Muscle of leg (tissue), 16 donors: ENCODE measurements around the gene RAB4B. TPM values are rescaled to one million over a fixed set of nuclear protein-coding genes. Genes with fewer than 3 reads are reported as not detected.
"Not testable (repeated sequence)": the region's sequence is repeated elsewhere in the genome, so short reads cannot be mapped to it uniquely, and the experiment has no call there.

Experiments used
- DNase-seq: peaks from one replicate; pipeline ENCODE4 v3.0.0; 2013
- H3K27ac ChIP-seq: one replicate; pipeline ENCODE4 v1.5.1; 2013; ENCODE audit warnings: mild to moderate bottlenecking, low read length, control low read depth
- H3K27me3 ChIP-seq: one replicate; pipeline ENCODE4 v1.6.1; 2013; ENCODE audit warnings: low read length; ENCODE audit not compliant: control insufficient read depth, insufficient read depth
- H3K36me3 ChIP-seq: one replicate; pipeline ENCODE4 v1.6.1; 2013; ENCODE audit warnings: low read length; ENCODE audit not compliant: control insufficient read depth, insufficient read depth
- H3K4me1 ChIP-seq: one replicate; pipeline ENCODE4 v1.6.1; 2013; ENCODE audit warnings: low read length; ENCODE audit not compliant: control insufficient read depth, insufficient read depth
- H3K4me3 ChIP-seq: one replicate; pipeline ENCODE4 v1.5.1; 2013; ENCODE audit warnings: low read length, control low read depth
- H3K9me3 ChIP-seq: replicated peaks from 2 replicates; pipeline ENCODE4 v1.6.1; 2013; ENCODE audit warnings: low read depth, low read length; ENCODE audit not compliant: control insufficient read depth
- WGBS: methylation state at CpG from one replicate; pipeline ENCODE4 v1.1.5; 2013; ENCODE audit warnings: missing lambda C conversion rate; ENCODE audit not compliant: insufficient coverage; 5-methylcytosine and 5-hydroxymethylcytosine counted together
- long read RNA-seq, 11 donors: transcript quantifications; one replicate each; lab custom pipeline, GENCODE V29; 2026
- polyA plus RNA-seq, 8 donors: library from polyadenylated mRNA; unstranded; fragments of 120-200 nt; gene quantifications; one replicate each; pipeline versions ENCODE4 v1.2.1 to v1.2.3, GENCODE V29; 2013; ENCODE audit warnings: inconsistent platforms in 1 of 8, low replicate concordance in 1 of 8; ENCODE audit not compliant: insufficient read length in 8 of 8, insufficient read depth in 1 of 8
- total RNA-seq: library from RNA; stranded (reverse); fragments of 120-200 nt; gene quantifications from one replicate; pipeline ENCODE4 v1.2.4, GENCODE V29; 2013

The RAB4B gene
- total RNA-seq (6.0 TPM), polyA plus RNA-seq (10 to 100 TPM in 3 of 8 donors, 1 to 10 TPM in 5; 7.2 to 11.0 (median 9.6) TPM)
- long read RNA-seq, donor 1, transcript RAB4B-201 (8 exons, 1,133 nt), result major isoform, 5 of 7 reads
- long read RNA-seq, donor 1, partial matches to known transcripts, result 0 of 7 reads
- long read RNA-seq, donor 1, other reads (novel, unspliced or antisense), result 0 of 7 reads
- long read RNA-seq, donor 2, result 0 reads
- long read RNA-seq, donor 3, transcript RAB4B-205 (3 exons, 1,728 nt), result major isoform, 7 of 12 reads
- long read RNA-seq, donor 3, transcript RAB4B-201 (8 exons, 1,133 nt), result minor isoform, 5 of 12 reads
- long read RNA-seq, donor 3, partial matches to known transcripts, result 0 of 12 reads
- long read RNA-seq, donor 3, other reads (novel, unspliced or antisense), result 0 of 12 reads
- long read RNA-seq, donor 4, transcript RAB4B-201 (8 exons, 1,133 nt), result major isoform, 5 of 6 reads
- long read RNA-seq, donor 4, partial matches to known transcripts, result 0 of 6 reads
- long read RNA-seq, donor 4, other reads (novel, unspliced or antisense), result 0 of 6 reads
- long read RNA-seq, donor 5, transcript RAB4B-201 (8 exons, 1,133 nt), result major isoform, 11 of 17 reads
- long read RNA-seq, donor 5, transcript RAB4B-205 (3 exons, 1,728 nt), result minor isoform, 6 of 17 reads
- long read RNA-seq, donor 5, partial matches to known transcripts, result 0 of 17 reads
- long read RNA-seq, donor 5, other reads (novel, unspliced or antisense), result 0 of 17 reads
- long read RNA-seq, donor 6, transcript RAB4B-205 (3 exons, 1,728 nt), result minor isoform, 6 of 14 reads
- long read RNA-seq, donor 6, transcript RAB4B-201 (8 exons, 1,133 nt), result major isoform, 8 of 14 reads
- long read RNA-seq, donor 6, partial matches to known transcripts, result 0 of 14 reads
- long read RNA-seq, donor 6, other reads (novel, unspliced or antisense), result 0 of 14 reads
- long read RNA-seq, donor 7, partial matches to known transcripts, result 0 of 6 reads
- long read RNA-seq, donor 7, other reads (novel, unspliced or antisense), result 0 of 6 reads
- long read RNA-seq, donor 8, result 0 reads
- long read RNA-seq, donor 9, partial matches to known transcripts, result 0 of 5 reads
- long read RNA-seq, donor 9, other reads (novel, unspliced or antisense), result 0 of 5 reads
- long read RNA-seq, donor 10, transcript RAB4B-201 (8 exons, 1,133 nt), result major isoform, 5 of 6 reads
- long read RNA-seq, donor 10, partial matches to known transcripts, result 0 of 6 reads
- long read RNA-seq, donor 10, other reads (novel, unspliced or antisense), result 0 of 6 reads
- long read RNA-seq, donor 11, partial matches to known transcripts, result 0 of 5 reads
- long read RNA-seq, donor 11, other reads (novel, unspliced or antisense), result 0 of 5 reads

- peak within 1 kb of the TSS; percentile 80 for H3K4me3 ChIP-seq
- peaks cover 15% of the 10 kb centered on the region for H3K4me1 ChIP-seq
- DNase-seq, result peak; percentile 100
- WGBS, result under 1% methylated on average over 54 of the region's 56 CpGs
- H3K9me3 ChIP-seq, result no peaks in the 10 kb centered on the region
- H3K36me3 ChIP-seq, result peaks cover 11% of the 10 kb centered on the region
- no peaks in the 10 kb centered on the region for H3K27me3 ChIP-seq
- H3K27ac ChIP-seq, result peak within 1 kb of the TSS; percentile 100
These were observed at the start of gene RAB4B for GRCh38 chr19:40777937-40778705. TSS of gene RAB4B (plus strand) at chr19:40778247. CDS start at chr19:40778376, 129 bp downstream.

- WGBS, result 87% methylated on average over 3 of the region's 5 CpGs
- H3K27me3 ChIP-seq, result not testable (repeated sequence)
These were observed 48.0 kb upstream of the RAB4B start for GRCh38 chr19:40730065-40730464.

GRCh38 chr19:40732304-40732703, 45.7 kb upstream of the RAB4B start:
- H3K27ac ChIP-seq, H3K9me3 ChIP-seq, H3K27me3 ChIP-seq, DNase-seq, H3K4me3 ChIP-seq, H3K4me1 ChIP-seq: not testable (repeated sequence)
- no CpG with 5 or more reads among the region's 16 CpGs for WGBS
- peaks cover 83% of the 10 kb centered on the region for H3K36me3 ChIP-seq

More at GRCh38 chr19:40730065-40730464, 48.0 kb upstream of the RAB4B start:
- not testable (repeated sequence) for H3K9me3 ChIP-seq, H3K4me1 ChIP-seq, DNase-seq, H3K27ac ChIP-seq, H3K4me3 ChIP-seq
- peaks cover 80% of the 10 kb centered on the region for H3K36me3 ChIP-seq

- H3K4me1 ChIP-seq, result no peaks in the 10 kb centered on the region
- H3K27me3 ChIP-seq, result no peaks in the 10 kb centered on the region
- H3K4me3 ChIP-seq, result no peak overlapping the region
- DNase-seq, result no peak
- no peaks in the 10 kb centered on the region for H3K9me3 ChIP-seq
- WGBS, result 93% methylated on average over 8 of the region's 13 CpGs
- H3K27ac ChIP-seq, result no peak overlapping the region
- H3K36me3 ChIP-seq, result peaks cover 82% of the 10 kb centered on the region
These were observed 44.9 kb upstream of the RAB4B start for GRCh38 chr19:40733149-40733548.

- H3K36me3 ChIP-seq, result peaks cover 86% of the 10 kb centered on the region
- peaks cover 2% of the 10 kb centered on the region for H3K4me1 ChIP-seq
- H3K27me3 ChIP-seq, result no peaks in the 10 kb centered on the region
- WGBS, result 90% methylated on average over 9 of the region's 11 CpGs
- H3K9me3 ChIP-seq, result no peaks in the 10 kb centered on the region
- DNase-seq, result no peak
- no peak overlapping the region for H3K27ac ChIP-seq
- H3K4me3 ChIP-seq, result no peak overlapping the region
These were observed 42.9 kb upstream of the RAB4B start for GRCh38 chr19:40735013-40735771.

GRCh38 chr19:40736661-40737060, 41.4 kb upstream of the RAB4B start:
- Histone ChIP-seq H3K27me3 (no peaks in the 10 kb centered on the region), H3K9me3 (no peaks in the 10 kb centered on the region), H3K27ac (no peak overlapping the region), H3K4me1 (peaks cover 10% of the 10 kb centered on the region), H3K36me3 (peaks cover 78% of the 10 kb centered on the region), H3K4me3 (no peak overlapping the region)
- DNase-seq, result no peak
- 72% methylated on average over 5 of the region's 9 CpGs for WGBS

GRCh38 chr19:40737102-40737644, 40.9 kb upstream of the RAB4B start:
- H3K4me3 ChIP-seq, result no peak overlapping the region
- 77% methylated on average over 4 of the region's 9 CpGs for WGBS
- H3K36me3 ChIP-seq, result peaks cover 76% of the 10 kb centered on the region
- H3K9me3 ChIP-seq, result no peaks in the 10 kb centered on the region
- no peak overlapping the region for H3K27ac ChIP-seq
- no peaks in the 10 kb centered on the region for H3K27me3 ChIP-seq
- peaks cover 10% of the 10 kb centered on the region for H3K4me1 ChIP-seq
- no peak for DNase-seq

- Histone ChIP-seq H3K4me1 (peaks cover 10% of the 10 kb centered on the region), H3K9me3 (no peaks in the 10 kb centered on the region), H3K27ac (no peak overlapping the region), H3K27me3 (no peaks in the 10 kb centered on the region), H3K4me3 (no peak overlapping the region), H3K36me3 (peaks cover 57% of the 10 kb centered on the region)
- WGBS, result 80% methylated on average over 21 of the region's 22 CpGs
- no peak for DNase-seq
These were observed 38.8 kb upstream of the RAB4B start for GRCh38 chr19:40739030-40739839.
